Calu3 (cell line): ENCODE data around the gene TMSB4X. TPM values are rescaled to one million over a fixed set of nuclear protein-coding genes. Genes with fewer than 3 reads are reported as not detected.
"Not testable (repeated sequence)": the region's sequence is repeated elsewhere in the genome, so short reads cannot be mapped to it uniquely, and the experiment has no call there.

ENCODE experiments used
- BruUV-seq: library from RNA; stranded (reverse); fragments of 400-500 nt; replicated peaks from 2 replicates; lab custom pipeline; 2021; lab: Mats Ljungman, UMichigan
- CTCF ChIA-PET: fragments of 300-600 bp; sonication (Branson Sonifier 250); formaldehyde crosslinking; loops from one replicate; lab custom pipeline; 2022; ENCODE audit warnings: antibody characterized with exemption; lab: Charles Lee
- DNase-seq: peaks from one replicate; pipeline ENCODE4 v3.0.0; 2022
- H3K27ac Mint-ChIP-seq: one replicate; pipeline ENCODE4 v1.8.0; 2022; ENCODE audit warnings: mixed read lengths; ENCODE audit not compliant: unreplicated experiment
- H3K27me3 Mint-ChIP-seq: one replicate; pipeline ENCODE4 v1.8.0; 2022; ENCODE audit warnings: mixed read lengths; ENCODE audit not compliant: unreplicated experiment
- H3K36me3 Mint-ChIP-seq: one replicate; pipeline ENCODE4 v1.8.0; 2022; ENCODE audit warnings: mild to moderate bottlenecking, moderate library complexity, mixed read lengths; ENCODE audit not compliant: insufficient read depth, unreplicated experiment
- H3K4me1 Mint-ChIP-seq: one replicate; pipeline ENCODE4 v1.8.0; 2022; ENCODE audit warnings: mild to moderate bottlenecking, low read depth, mixed read lengths; ENCODE audit not compliant: unreplicated experiment
- H3K4me3 Mint-ChIP-seq: one replicate; pipeline ENCODE4 v1.8.0; 2022; ENCODE audit warnings: mild to moderate bottlenecking, low read depth, moderate library complexity, mixed read lengths; ENCODE audit not compliant: unreplicated experiment
- H3K9me3 Mint-ChIP-seq: one replicate; pipeline ENCODE4 v1.8.0; 2022; ENCODE audit warnings: low read depth, mixed read lengths; ENCODE audit not compliant: unreplicated experiment
- CTCF ChIP-seq: fragments of 200-600 bp; IDR thresholded peaks from one replicate; pipeline ENCODE4 v1.8.0; 2022; ENCODE audit warnings: antibody characterized with exemption; ENCODE audit not compliant: unreplicated experiment
- intact Hi-C: fragments of 100-400 bp; cut with micrococcal nuclease; formaldehyde crosslinking; loops from one replicate; pipeline ENCODE4 v1.10.0; 2022; ENCODE audit not compliant: unreplicated experiment
- total RNA-seq: library from RNA; stranded (reverse); gene quantifications from 2 replicates; pipeline ENCODE4 v1.2.3, GENCODE V29; 2022

Gene TMSB4X
- total RNA-seq, 1 experiment from 2014 or later: 5,274 TPM

GRCh38 chrX:12934850-12935249 lies 40.1 kb upstream of the TMSB4X start:
- Mint-ChIP-seq H3K27me3 (no peaks in the 10 kb centered on the region), H3K4me1 (no peaks in the 10 kb centered on the region), H3K36me3 (no peaks in the 10 kb centered on the region), H3K27ac (no peak overlapping the region), H3K9me3 (peaks cover 2% of the 10 kb centered on the region), H3K4me3 (no peak overlapping the region)
- intact Hi-C loops: no loop called here
- DNase-seq: no peak
- no peak for TF ChIP-seq CTCF
- CTCF ChIA-PET: no interaction called here
- BruUV-seq: no TSS peak

- Mint-ChIP-seq H3K4me3 (no peak overlapping the region), H3K9me3 (no peaks in the 10 kb centered on the region), H3K36me3 (no peaks in the 10 kb centered on the region), H3K27ac (no peak overlapping the region), H3K27me3 (no peaks in the 10 kb centered on the region), H3K4me1 (no peaks in the 10 kb centered on the region)
- BruUV-seq: no TSS peak
- TF ChIP-seq CTCF: no peak
- CTCF ChIA-PET: no interaction called here
- intact Hi-C loops: no loop called here
- no peak for DNase-seq
These were observed 38.0 kb upstream of the TMSB4X start for GRCh38 chrX:12936947-12937346.

GRCh38 chrX:12940471-12940870 lies 34.4 kb upstream of the TMSB4X start:
- H3K27me3 Mint-ChIP-seq, BruUV-seq, H3K36me3 Mint-ChIP-seq, DNase-seq, H3K27ac Mint-ChIP-seq, H3K9me3 Mint-ChIP-seq, CTCF ChIA-PET, H3K4me3 Mint-ChIP-seq: not testable (repeated sequence)
- H3K4me1 Mint-ChIP-seq: peaks cover 19% of the 10 kb centered on the region
- intact Hi-C loops: loop anchor here (10.0 kb wide), 1 partner anchor 704 kb away; no protein-coding TSS in a partner anchor

- H3K4me3 Mint-ChIP-seq, H3K9me3 Mint-ChIP-seq: not testable (repeated sequence)
These were observed 31.3 kb upstream of the TMSB4X start for GRCh38 chrX:12943592-12943991.

GRCh38 chrX:12944452-12944851 lies 30.5 kb upstream of the TMSB4X start:
- intact Hi-C loops: loop anchor here (10.0 kb wide), 1 partner anchor 700 kb away; no protein-coding TSS in a partner anchor
- BruUV-seq, H3K9me3 Mint-ChIP-seq, DNase-seq, H3K27me3 Mint-ChIP-seq, CTCF ChIA-PET, H3K27ac Mint-ChIP-seq, H3K4me3 Mint-ChIP-seq: not testable (repeated sequence)
- Mint-ChIP-seq H3K36me3 (peaks cover 18% of the 10 kb centered on the region), H3K4me1 (peaks cover 44% of the 10 kb centered on the region)

More at GRCh38 chrX:12943592-12943991, 31.3 kb upstream of the TMSB4X start:
- CTCF ChIA-PET, DNase-seq, H3K27me3 Mint-ChIP-seq, BruUV-seq, H3K27ac Mint-ChIP-seq: not testable (repeated sequence)
- intact Hi-C loops: loop anchor here (10.0 kb wide), 1 partner anchor 701 kb away; no protein-coding TSS in a partner anchor
- H3K4me1 Mint-ChIP-seq: peaks cover 36% of the 10 kb centered on the region
- H3K36me3 Mint-ChIP-seq: peaks cover 18% of the 10 kb centered on the region

GRCh38 chrX:12945494-12945893 lies 29.4 kb upstream of the TMSB4X start:
- Mint-ChIP-seq H3K4me1 (peaks cover 48% of the 10 kb centered on the region), H3K4me3 (no peak overlapping the region), H3K27me3 (no peaks in the 10 kb centered on the region), H3K27ac (peak overlapping the region; percentile 99), H3K36me3 (peaks cover 25% of the 10 kb centered on the region), H3K9me3 (peaks cover under 1% of the 10 kb centered on the region)
- TF ChIP-seq CTCF: no peak
- BruUV-seq: no TSS peak
- no peak for DNase-seq
- intact Hi-C loops: loop anchor here (10.0 kb wide), 1 partner anchor 699 kb away; no protein-coding TSS in a partner anchor
- CTCF ChIA-PET: interaction anchor here (1.8 to 1.9 kb wide), 2 partner anchors 25 to 30 kb away, joined by 19 read pairs; partner anchors contain the start of gene TMSB4X
